Measurements from ENCODE around the gene GALNT8.
"Not testable (repeated sequence)": the region's sequence is repeated elsewhere in the genome, so short reads cannot be mapped to it uniquely, and the experiment has no call there.

The GALNT8 gene, protein sequence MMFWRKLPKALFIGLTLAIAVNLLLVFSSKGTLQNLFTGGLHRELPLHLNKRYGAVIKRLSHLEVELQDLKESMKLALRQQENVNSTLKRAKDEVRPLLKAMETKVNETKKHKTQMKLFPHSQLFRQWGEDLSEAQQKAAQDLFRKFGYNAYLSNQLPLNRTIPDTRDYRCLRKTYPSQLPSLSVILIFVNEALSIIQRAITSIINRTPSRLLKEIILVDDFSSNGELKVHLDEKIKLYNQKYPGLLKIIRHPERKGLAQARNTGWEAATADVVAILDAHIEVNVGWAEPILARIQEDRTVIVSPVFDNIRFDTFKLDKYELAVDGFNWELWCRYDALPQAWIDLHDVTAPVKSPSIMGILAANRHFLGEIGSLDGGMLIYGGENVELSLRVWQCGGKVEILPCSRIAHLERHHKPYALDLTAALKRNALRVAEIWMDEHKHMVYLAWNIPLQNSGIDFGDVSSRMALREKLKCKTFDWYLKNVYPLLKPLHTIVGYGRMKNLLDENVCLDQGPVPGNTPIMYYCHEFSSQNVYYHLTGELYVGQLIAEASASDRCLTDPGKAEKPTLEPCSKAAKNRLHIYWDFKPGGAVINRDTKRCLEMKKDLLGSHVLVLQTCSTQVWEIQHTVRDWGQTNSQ

DNA sequence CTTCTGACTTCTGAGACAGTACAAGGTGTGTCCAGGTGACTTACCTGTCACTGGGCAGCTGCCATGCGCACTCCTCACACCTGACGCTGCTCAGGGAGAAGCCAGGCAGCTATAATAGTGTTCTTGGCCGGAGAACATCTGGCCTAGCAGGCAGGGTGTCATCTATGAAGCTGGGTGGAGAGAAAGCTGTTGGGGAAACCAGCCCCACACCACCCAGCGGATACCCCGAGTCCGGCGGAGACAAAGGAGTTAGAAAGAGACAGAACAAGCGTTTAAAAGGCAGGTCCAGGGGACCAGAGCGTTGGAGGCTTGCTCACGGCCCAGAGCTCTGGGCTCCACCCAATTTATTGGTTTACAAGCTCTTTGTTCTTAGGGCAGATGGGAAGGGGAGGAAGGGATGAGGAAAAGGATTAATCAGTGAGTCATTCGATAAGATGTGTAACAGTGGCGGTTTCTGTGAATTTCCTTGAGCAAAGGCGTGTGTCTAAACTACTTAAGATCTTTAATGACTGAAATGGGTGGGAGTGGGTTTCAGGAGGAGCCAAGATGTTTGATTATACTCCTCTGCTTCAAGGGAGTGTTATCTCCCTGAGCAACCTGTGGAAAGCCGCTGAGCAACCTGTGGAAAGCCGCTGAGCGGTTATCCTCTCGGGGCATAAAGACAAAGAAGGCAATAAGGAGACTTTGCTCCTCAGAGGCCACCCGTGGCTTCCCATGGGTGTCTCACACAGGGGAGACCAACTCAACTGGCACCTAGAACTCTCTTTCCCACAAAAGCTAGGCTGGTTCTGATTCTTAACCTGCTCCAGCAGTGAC, at the start of gene GALNT8:
GALNT8 (plus strand) TSS at position 580 of the 816 bp plus-strand sequence. CDS start 278 bp downstream, outside the sequence.
- no peak for DNase-seq

DNA sequence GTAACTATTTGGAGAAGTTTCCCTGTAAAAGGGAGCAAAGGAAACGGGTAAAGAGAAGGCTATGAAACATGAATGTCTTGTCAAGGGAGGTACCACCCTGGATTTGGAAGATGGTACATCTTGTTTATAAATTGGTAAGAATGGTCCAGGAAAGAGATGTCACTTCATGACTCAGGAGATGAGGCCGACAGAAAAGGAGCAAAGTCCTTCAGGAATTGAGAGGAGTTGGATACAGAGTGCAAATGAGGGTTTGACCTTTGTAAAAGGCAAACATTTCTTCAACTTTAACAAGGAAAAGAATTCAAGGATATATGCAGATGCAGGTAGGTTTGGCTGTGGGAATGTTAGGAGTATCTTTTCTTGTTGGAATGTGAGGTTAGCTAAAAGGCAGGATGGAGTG, 40.5 kb upstream of the GALNT8 start:
- DNase-seq = no peak

DNA sequence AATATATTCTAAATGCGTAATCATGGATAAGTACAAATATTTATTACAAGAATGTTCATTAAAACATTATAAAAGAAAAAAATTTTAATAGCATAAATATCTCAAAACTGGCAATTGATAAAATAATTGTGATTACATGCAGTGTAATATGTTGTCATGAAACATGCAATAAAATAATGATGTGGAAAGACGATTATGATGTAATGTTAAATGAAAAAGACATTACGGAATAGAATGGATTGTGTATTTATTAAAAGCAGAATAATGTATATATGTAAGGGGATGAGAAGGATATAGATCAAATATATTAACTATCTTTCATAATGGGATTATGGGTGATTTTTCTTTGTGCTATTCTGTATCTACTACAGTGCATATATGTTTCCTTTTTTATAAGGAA, 38.5 kb upstream of the GALNT8 start:
- no peak for DNase-seq

DNA sequence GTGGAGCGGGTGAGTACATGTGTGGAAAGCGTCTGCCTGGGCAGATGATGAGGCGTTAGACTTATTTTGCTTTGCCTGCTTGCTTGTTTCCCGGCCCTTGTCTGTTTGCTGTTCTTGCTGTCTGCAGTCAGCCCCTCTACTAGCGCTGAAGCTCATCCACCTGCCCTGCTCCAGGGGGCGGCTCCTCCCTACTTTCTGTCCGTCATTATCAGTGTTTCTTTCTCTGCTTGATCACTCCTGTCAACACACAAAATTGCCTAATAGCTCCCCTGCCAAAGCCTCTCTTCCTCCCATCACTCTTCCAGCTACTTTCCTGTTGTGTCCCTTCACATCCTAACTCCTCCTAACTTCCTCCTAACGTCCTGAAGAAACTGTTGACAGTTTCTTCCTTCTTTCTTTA, 34.9 kb upstream of the GALNT8 start:
- DNase-seq = no peak

DNA sequence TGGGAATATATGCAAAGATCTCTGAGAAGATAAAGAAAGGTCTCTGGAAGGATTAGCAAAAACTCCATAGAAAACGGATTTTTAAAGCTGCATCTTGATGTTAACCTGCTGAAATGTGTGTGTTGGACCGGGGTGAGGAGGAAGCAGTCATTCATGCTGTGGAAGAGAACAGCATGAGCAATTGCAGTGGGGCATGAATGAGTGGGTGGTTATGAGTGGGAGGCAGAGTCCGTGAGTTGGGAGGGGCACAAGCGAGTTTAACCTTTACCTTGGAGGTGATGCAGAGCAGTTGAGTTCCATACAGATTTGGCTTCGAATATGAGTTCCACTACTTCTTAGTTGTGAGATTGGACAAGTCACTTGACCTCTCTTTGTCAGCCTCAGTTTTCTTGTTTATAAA, 29.4 kb upstream of the GALNT8 start:
- no peak for DNase-seq

DNA sequence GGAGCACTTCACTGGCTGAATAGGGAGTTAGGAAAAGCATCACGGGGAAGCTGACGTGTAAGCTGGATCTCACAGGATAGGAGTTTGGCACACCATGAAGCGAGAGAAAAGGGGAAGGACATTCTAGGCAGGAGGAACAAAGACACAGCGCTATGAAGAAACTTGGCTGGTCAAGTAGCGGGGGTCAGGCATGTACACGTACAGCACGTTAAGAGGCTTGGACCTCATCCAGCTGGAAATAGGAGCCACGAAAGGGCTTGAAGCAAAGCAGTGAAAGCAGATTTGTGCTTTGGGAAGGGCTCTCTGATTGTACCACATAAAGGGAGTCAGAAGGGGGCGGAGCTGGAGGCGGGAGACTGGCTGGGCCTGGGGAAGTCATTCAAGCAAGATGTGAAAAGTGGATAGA, 19.6 kb upstream of the GALNT8 start:
- no peak for DNase-seq

DNA sequence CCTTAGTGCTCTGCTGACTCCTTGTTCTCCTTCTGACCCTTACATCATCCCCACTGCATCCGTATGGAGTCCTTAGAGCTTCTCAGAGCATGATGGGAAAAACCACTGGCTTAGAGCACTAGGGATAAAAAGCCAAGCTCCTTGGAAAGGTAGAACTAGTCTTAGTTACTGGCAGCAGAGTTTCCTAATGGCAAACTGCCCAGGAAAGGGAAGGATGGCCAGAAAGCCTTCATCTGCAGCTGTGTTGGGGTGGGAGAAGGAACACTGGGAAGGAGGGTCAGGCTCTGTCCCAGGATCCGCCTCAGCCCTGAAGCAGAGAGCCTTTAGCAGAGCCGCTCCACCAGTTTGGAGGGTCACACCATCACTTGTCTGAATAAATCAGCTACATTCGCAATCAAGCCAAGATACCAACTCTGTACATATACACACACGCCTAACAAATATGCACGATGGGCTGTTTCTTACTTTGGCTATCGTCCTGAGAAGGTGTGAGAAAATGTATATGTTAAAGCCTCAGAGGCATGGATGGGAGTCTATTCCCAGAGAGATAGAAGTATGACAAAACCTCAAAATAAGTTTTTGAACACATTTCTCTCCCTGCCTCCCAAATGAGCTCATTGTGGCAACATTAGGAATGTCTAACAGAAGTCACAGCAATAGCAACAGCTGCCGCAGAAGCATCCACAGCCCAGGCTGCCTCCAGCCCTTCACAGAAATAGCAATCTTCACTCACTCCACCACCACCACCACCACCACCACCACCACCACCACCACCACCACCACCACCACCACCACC, 18.6 kb upstream of the GALNT8 start:
- DNase-seq = no peak

DNA sequence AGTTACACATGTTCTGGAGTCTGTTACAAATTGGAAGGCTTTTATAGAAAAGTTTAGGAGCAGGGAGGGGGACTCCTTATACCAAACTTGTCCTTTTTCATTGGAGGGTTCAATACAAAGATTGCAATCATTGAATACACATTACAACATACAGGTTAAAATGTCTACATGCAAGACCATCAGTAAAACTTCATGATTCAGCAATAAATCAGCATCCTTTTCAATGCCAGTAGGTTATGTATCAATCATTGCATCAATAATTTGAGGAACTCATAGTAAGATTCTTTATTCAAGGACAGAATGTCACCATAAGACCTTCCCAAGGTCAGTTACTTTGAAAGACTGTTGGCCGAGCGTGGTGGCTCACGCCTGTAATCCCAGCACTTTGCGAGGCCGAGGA, 16.5 kb upstream of the GALNT8 start:
- no peak for DNase-seq

DNA sequence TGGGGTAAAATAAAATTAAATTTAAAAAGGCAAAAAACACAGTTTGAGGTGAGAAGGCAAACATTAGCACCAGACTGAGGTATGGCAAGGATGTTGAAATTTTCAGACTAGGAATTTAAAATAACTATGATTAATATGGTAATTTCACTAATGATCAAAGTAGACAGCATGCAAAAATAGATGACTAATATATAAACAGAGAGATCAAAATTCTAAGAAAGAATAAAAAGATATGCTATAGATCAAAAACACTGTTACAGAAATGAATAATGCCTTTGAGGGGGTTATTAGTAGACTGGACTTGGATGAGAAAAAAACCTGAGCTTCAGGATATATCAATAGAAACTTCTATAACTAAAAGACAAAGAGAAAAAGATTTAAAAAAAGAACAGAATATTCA, 14.4 kb upstream of the GALNT8 start:
- DNase-seq = no peak

DNA sequence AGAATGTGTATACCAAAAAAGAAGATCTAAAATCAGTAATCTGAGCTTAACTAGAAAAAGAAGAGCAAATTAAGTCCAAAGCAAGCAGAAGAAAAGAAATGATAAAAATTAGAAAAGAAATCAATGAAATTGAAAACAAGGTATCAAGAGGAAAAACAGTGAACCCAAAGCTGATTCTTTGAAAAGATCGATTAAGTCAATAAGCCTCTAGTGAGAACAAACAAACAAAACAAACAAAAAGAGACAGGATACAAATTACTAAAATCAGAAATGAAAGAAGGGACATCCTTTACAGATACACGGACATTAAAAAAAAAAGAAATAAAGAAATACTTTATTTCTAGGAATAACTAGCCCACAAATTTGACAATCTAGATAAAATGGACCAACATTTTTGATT, 12.9 kb upstream of the GALNT8 start:
- no peak for DNase-seq

DNA sequence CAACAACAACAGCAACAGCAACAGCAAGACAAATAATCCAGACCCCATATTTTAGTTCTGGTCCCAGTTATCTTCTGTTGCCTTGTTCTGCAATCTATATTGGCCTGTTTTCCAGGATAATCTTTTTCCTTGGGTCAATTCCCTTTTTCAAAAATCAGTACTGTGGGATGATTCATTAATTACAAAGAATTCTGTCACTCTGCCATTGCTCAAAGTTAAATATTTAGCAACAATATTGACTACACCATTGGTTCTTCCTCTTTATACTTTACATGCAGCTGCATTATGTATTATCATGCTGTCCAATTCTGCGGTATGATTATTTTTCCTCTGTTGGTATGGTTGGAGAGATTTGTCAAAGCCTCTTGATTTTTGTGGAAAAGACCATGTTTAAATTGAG, 10.1 kb upstream of the GALNT8 start:
- no peak for DNase-seq

DNA sequence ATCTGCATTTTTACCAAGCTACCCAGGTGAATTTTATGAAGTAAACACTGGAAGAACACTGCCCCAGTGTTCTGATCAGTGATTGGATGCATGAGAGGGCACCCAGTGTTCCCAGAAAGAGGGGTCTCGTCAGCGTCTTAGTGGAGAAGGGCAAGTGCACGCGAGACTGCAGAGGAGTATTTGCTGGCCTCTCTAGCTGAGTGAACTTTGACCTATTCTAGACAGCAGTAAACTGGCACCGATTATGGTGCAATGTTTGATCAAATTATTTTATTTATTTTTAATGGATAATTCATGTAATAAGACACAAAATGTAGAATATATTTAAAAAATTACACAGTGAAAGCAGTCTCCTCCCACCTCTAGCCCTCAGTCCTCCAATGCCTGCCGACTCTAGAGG, 5.3 kb upstream of the GALNT8 start:
- DNase-seq = no peak

DNA sequence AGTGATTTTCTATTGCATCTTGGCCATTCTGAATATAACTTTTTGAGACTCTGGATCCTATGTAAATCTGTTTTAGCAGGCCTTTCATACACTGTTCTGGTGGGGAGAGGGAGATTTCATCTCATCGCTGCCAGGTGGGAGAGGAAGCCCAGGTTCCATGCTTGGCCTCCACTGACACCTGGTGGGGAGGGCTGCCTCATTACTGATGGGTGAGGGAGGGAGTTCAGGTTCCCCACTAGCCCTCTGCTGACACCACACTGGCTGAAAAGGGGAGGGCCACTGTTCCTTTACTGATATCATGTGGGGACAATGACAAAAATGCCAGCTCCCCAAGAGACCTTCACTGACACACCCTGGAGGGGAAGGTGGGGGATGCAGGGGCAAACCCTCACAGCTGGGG, 2.4 kb upstream of the GALNT8 start:
- no peak for DNase-seq

DNA sequence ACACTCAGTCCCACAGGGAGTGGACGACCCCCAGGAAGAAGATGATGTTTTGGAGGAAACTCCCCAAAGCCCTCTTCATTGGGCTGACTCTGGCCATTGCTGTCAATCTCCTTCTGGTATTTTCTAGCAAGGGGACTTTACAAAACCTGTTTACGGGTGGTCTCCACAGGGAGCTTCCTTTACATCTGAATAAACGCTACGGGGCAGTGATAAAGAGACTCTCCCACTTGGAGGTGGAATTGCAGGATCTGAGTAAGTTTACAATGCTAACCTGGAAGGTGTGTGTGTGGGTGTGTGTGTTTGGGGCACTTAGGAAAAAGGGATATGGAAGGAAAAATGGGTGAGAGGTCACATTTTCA, 416 bp downstream of the GALNT8 start:
- no peak for DNase-seq

DNA sequence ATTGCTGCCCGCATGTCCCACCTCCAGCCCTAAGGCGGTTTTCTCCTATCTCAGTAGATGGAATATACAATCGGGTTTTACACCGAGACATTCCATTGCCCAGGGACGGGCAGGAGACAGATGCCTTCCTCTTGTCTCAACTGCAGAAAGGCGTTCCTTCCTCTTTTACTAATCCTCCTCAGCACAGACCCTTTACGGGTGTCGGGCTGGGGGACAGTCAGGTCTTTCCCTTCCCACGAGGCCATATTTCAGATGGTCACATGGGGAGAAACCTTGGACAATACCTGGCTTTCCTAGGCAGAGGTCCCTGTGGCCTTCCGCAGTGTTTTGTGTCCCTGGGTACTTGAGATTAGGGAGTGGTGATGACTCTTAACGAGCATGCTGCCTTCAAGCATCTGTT, 1.4 kb downstream of the GALNT8 start:
- DNase-seq = not testable (repeated sequence)

DNA sequence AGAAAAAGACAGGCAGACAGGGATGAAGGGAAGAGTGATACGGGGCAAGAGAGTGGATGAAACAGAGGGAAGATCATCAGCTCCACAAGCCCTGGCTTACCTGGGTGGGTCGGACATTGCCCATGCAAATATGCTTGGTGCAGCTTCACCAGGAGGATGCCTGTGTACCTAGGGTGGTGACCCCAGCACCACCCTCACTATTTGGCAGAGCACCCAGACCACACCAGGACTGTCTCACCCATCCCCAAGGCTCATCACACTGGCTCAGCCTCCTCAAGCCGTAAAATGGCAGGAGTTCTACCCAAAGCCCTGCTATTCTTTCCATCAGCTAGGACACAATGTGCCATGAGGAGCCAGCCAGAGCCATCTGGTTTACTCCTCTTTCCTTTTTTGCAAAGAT, 3.0 kb downstream of the GALNT8 start:
- DNase-seq = no peak

DNA sequence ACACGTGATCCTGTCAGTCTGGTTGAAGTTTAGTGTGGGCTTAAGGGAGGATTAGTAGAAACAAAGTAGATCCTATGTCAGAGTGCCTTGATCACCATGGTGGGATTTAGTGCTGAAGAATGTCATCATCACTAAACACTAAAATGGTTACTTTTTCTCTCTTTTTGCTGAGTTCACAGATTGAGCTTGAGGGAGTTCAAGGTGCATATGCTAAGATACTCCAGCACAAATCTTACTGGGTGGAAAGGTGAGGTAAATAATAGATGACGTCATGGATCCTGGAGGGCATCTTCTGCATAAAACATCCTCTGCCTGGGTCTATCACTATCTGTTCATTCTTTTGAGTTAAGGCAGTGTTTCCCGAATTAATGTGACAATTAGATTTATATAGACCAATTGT, 4.9 kb downstream of the GALNT8 start:
- DNase-seq = no peak

DNA sequence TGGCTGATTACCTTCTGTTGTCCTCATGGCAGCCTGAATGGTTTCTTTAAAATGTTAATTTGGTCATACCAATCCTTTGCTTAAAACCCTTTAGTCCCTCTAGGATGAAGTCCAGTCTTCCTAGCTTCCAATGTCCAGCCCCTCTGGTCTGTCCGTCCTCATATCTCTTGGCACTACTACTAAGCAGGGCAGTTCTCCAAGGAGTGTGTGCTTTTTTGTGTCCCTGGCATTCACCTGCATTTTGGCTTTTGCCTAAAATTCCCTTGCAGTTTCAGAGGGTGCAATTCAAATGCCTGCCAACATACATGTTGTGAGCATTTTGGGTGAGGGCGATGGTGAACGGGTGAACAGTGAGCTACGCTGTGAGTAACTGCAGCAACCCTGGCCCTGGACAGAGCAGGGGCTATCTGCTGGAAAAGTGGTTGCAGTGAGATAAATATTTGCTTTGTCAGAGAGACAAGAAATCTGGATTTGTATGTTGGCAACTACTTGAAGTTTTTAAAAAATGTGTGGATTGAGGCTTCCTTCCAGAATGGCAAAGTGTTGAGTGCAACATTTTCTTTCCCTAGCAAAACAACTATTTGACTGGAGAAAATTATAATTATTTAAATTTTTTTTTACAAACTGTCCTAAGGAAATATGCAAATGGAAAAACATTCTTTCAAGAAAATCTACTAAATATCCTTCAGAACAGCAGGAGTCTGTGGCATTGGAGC, 14.6 kb downstream of the GALNT8 start:
- DNase-seq = no peak

DNA sequence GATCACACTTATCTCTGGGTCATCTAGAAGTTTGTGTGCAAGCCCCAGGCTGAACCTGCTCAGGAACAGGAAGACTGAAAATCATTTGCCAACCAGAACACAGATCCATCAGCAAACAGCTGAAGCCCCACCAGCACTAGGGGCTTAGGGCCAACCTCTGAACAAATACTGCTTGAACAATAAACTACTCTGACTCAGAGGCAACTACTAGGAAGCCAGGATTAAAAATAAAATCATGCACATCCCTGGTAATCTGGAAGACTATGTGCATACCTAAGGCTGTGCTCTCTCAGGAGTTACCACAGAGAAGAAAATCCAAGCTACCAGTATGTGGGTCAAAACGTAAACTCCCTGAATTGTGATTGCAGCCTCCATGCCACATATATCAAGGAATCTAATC, 15.9 kb downstream of the GALNT8 start:
- DNase-seq = no peak

DNA sequence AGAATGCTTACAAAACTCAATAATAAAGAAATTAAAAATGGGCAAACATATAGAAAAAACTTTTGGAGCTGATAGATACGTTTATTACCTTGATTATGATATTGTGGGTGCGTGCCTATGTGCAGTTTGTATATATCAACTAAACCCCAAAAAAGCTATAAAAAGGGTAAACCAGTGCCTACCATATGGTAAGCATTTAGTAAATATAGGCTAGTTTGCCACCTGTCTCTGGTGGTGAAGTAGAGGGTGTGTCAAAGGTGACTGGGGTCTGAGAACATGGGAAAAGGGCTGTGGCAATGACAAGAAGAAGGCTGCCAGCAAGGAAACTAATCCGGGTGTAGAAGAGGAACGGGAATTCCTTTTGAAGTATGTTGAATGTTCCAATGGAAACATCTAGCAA, 18.3 kb downstream of the GALNT8 start:
- no peak for DNase-seq

DNA sequence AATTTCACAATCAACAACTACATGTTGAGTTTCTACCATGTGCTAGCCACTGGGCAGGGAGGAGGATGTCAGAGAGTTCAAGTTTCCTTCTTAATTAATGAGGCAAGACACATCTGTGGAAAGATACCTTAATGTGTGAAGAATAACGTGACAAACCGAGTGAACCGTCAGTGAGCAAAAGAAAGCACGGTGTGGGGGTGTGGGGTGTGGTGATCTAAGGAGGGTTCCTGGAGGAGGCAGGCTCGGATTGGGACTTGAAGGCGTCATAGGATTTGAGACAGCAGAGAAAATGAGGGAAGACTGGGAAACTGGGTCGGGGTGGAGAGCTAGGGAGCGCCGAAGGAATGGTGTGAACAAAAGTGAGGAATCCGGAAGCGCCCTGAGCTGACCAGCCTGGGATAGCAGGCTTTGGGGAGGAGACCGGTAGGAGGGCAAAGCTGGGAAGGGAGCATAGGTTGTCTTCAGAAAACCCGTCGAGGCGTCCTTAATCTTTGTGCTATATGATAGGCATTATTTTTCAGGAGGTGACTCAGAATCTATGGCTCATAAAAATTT, 22.3 kb downstream of the GALNT8 start:
- no peak for DNase-seq

DNA sequence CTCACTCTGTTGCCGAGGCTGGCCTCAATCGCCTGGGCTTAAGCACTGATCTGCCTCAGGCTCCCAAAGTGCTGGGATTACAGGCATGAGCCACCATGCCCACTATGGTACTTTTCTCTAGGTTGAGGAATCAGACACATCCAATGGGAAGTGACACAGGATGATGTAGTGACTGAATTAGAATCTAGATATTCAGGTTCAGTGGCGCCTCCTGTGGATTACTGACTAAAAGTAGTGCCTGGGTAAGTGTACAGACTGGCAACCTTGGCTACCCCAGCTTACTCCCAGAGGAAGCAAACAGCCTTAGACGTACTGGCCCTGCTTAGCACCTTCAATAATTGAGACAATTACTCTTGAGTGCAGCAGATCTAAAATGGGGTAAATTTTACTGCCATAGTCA, 22.8 kb downstream of the GALNT8 start:
- DNase-seq = no peak

Measured in NCI-H510A treated with DMSO at 0.1 percent for 48 hours (cell line).